Ovary (tissue), 3 donors: ENCODE data around the gene RAP1GDS1.

Experiments used
- POLR2A ChIP-seq: fragments of 450-650 bp; IDR thresholded peaks from one replicate; pipeline ENCODE4 v1.6.1; 2017; ENCODE audit warnings: antibody characterized with exemption, mild to moderate bottlenecking, moderate library complexity
- TF ChIP-seq, protein P1 (sequence below), 3 donors: fragments of 450-650 bp in 2 of 3; fragments of 200-600 bp in 1 of 3; IDR thresholded peaks; one replicate each; pipeline versions ENCODE4 v1.5.1 to v1.8.0; 2016 to 2022; ENCODE audit warnings: antibody characterized with exemption in 3 of 3, mild to moderate bottlenecking in 1 of 3
- donor health status: DM: no; HTN: no; CAD: no.

- TF ChIP-seq, protein P1, sequence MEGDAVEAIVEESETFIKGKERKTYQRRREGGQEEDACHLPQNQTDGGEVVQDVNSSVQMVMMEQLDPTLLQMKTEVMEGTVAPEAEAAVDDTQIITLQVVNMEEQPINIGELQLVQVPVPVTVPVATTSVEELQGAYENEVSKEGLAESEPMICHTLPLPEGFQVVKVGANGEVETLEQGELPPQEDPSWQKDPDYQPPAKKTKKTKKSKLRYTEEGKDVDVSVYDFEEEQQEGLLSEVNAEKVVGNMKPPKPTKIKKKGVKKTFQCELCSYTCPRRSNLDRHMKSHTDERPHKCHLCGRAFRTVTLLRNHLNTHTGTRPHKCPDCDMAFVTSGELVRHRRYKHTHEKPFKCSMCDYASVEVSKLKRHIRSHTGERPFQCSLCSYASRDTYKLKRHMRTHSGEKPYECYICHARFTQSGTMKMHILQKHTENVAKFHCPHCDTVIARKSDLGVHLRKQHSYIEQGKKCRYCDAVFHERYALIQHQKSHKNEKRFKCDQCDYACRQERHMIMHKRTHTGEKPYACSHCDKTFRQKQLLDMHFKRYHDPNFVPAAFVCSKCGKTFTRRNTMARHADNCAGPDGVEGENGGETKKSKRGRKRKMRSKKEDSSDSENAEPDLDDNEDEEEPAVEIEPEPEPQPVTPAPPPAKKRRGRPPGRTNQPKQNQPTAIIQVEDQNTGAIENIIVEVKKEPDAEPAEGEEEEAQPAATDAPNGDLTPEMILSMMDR (IDR thresholded peaks at IDR 0.05), result no peak
- no peak for TF ChIP-seq POLR2A
Measured at GRCh38 chr4:98226396-98226795, 34.8 kb upstream of the RAP1GDS1 start.
